GM19397 (cell line): ENCODE data around the gene C10orf95.
A peak's percentile ranks its signal among the peaks of the same experiment; 100 is the strongest.
"Not testable (repeated sequence)": the region's sequence is repeated elsewhere in the genome, so short reads cannot be mapped to it uniquely, and the experiment has no call there.

ENCODE experiments used
- ATAC-seq: cut with Tn5 transposase; IDR thresholded peaks from one replicate; pipeline ENCODE4 v1.9.1; 2021; ENCODE audit warnings: mild to moderate bottlenecking, moderate library complexity; ENCODE audit not compliant: unreplicated experiment

The C10orf95 gene

DNA sequence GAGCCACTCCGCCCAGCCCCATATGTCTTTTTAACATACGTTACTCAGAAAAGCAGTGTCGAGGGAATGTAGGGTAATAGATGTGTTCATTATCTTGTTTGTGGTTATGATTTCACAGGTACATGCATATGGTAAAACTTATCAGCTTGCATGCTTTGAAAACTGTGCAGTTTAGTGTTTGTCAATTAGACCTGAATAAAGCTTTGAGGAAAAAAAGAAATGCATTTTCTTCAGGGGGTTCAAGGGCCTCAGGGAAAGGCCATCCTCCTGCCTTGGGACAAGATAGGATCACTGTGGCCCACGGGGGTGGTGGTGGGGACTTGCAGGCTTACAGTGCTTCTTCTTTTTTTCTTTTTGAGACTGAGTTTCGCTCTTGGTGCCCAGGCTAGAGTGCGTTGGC lies 16.0 kb upstream of the C10orf95 start:
- no peak for ATAC-seq

GRCh38 chr10:102465466-102465865 lies 14.1 kb upstream of the C10orf95 start:
- ATAC-seq: no peak

DNA sequence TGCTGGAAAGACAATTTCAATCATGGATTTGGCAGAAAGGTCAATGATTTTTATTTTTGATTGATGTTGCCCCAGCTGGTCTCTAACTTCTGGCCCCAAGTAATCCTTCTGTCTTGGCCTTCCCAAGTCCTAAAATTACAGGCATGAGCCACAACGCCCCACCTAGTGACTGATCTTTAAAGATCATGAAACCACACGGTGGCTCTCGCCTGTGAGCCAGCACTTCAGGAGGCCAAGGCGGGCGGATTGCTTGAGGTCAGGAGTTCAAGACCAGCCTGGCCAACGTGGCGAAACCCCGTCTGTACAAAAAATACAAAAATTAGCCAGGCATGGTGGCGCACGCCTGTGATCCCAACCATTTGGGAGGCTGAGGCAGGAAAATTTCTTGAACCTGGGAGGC lies 12.6 kb upstream of the C10orf95 start:
- no peak for ATAC-seq

DNA sequence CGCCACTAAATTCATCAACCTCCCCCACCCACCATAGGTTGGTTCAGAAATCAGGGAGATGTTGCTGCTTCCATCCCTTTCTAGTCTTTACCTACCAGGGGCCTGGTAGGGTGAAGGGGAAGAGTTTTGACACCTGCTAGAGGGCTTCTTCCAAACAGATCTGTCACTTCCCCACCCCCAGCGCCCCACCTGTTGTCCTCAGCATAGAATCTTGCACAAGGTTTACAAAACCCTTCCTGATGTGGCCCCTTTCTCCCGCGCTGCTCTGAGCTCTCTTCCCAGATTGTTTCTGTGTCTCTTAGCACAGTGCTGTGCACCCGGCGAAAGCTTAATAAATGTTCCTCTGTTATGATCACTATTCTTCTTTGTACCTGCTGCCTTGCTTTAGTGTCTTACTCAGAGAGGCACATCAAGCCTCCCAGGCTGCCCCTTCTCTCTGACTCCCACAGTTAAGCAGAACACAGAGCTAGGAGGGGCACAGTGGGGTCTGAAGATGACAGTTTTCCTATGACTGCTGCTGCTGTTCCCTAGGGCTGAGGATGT lies 11.2 kb upstream of the C10orf95 start:
- no peak for ATAC-seq

DNA sequence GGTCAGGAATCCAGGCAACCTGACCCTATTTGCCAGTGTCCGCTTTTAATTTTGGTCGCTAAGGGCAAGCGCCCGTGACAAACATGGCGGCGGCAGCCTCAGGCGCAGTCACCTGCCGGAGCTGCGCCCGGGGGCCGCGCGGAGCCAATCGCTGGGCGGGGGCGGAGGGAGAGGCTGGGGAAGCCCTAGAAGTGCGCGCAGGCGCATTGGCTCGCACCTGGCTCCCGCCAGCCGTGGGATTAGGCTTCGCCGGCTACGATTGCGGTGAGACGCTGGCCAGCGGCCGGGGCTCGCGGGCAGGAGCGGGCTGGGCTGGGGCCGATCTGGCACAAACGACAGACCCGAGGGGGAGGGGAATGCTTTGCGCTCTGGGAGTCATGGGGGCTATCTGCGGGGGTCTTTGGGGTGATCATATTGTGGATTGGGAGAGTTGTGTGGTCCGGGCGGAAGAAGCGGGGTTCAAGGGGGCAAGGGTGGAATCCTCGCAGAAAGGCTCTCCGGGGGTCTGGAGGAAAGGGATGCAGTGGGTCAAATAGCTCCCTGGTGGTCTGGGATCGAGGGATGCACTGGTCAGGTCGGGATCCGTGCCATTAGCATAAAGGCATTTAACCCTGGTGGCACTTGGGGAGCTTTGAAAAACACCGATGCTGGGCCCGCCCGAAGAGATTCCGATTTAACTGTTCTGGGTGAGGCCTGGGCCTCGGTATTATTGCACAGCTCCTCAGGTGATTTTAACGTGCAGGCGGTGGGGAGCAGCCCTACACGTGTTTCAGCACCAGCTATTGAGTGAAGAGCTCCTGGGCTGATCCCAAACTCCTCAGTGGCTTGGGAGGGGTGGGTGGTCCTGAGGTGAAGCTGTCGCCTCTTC lies 10.1 kb upstream of the C10orf95 start:
- peak; percentile 90 for ATAC-seq

- ATAC-seq: peak; percentile 26
Observed at GRCh38 chr10:102460836-102461186, 9.5 kb upstream of the C10orf95 start.

GRCh38 chr10:102458656-102459055 lies 7.3 kb upstream of the C10orf95 start:
- no peak for ATAC-seq

GRCh38 chr10:102457591-102458150 lies 6.3 kb upstream of the C10orf95 start:
- ATAC-seq: no peak

GRCh38 chr10:102455893-102456471 lies 4.6 kb upstream of the C10orf95 start:
- ATAC-seq: no peak

- ATAC-seq: not testable (repeated sequence)
Observed at GRCh38 chr10:102454662-102455487, 3.5 kb upstream of the C10orf95 start.

- ATAC-seq: no peak
Observed at GRCh38 chr10:102453502-102453901, 2.2 kb upstream of the C10orf95 start.

DNA sequence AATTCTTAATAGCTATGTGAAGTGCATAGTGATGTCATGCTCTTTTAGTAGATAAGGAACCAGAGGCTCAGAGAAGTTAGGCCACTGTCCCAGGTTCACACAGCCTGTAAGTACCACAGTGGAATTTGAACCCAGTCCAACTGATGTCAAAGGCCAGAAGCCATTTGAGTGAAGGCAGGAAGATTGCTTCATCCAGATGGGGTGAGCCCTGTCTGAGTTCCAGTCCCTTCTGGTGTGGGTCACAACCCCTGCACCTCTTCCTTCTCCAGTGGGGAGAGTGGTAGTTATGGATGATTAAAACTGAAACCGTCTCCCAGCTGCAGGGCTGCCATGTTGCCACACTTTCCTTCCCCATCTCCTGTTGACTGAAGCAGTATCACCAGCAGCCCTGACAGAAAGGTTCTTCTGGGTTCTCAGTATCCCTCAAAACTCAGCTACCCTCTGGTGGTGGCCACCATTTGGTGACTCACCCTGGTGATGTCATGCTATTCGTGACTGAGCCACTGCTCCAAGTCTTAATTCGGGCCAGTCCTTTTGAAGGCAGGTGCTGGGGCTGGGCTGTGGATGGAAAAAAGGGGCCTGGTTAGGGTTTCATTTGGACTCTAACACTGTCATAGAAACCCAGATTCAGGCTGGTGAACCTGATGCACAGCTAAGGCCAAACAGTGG lies 1.5 kb upstream of the C10orf95 start:
- ATAC-seq: no peak

DNA sequence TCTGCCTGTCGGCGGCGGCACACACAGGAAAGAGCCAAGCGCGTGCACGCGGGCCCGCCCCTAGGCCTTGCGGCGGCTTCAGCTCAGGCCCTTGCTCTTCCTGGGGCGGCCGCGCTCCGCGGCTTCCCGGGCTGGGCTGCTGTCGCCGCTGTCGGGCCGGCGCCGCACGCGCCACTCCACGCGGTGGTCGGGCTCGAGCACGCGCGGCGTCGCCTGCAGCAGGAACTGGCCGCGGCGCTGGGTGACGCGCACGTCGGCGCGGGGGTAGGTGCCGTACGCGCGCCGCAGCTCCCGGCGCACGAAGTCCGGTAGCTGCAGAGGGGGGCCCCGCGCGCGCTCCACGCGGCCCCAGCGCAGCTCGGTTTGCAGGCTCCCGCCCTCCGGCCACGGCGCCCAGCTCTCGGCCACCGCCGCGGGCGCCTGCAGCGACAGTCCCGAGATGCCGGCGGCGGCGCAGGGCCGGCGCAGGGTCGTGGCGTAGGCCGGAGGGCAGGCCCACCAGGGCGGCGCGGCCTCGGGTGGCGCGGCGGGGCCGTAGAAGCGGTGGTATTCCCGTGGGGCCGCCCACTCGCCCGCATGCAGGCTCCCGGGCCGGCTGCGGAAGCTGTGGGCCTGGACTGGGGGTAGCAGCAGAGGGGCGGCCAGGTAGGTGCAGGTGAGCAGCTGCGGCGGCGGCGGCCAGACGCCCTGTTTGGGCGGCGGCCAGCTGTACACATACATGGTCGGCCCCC lies 804 bp downstream of the C10orf95 start:
- peak; percentile 81 for ATAC-seq

GRCh38 chr10:102450124-102450373 lies 1.3 kb downstream of the C10orf95 start:
- ATAC-seq: no peak

GRCh38 chr10:102449321-102450123 lies 1.8 kb downstream of the C10orf95 start:
- ATAC-seq: peak; percentile 36

DNA sequence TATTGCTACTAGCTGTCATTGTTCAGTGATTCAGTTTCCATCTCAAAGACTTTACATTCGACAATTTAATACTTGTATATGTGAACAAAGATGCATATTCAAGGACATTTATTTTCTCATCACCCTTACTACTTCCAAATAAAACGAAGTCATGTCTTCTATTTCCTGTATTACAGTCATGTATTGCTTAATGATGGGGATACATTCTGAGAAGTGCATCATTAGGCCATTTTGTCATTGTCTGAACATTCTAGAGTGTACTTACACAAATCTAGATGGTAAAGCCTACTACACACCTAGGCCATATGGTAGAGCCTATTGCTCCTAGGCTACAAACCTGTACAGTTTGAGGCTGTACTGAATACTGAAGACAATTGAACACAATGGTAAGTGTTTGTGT lies 6.5 kb downstream of the C10orf95 start:
- ATAC-seq: no peak

DNA sequence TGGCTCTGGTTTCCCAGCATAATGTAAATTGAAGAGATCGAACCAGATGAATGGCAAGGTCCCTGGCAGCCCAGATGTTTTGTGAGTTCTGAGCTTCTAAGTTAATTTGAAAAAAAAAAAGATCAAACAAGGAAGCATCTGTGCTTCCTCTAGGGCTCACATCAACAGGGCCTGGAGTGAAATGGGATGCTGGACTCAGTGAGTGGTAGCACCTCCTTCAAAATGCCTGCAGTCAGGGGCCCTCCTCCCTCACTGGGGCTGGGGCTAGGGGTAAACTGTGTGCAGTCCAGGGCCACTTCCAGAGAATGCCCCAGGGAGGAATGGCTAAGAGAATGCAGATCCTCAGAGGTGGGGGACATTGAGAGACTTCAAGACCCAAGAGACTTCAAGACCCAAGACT lies 13.0 kb downstream of the C10orf95 start:
- ATAC-seq: no peak

DNA sequence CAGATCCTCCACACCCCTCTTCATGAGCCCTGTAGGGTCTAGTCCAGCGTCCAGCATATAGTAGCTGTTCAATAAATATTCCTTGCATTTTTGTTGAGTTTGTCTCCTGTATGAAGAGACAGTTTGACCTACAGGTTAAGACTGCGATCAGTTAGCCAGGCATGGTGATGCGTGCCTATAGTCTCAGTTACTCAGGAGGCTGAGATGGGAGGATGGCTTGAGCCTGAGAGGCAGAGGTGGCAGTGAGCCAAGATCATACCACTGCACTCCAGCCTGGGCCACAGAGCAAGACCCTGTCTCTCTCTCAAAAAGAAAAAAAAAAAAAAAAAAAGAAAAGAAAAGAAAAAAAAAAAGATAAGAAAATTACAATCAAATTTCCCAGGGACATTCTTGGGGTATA lies 13.8 kb downstream of the C10orf95 start:
- no peak for ATAC-seq

DNA sequence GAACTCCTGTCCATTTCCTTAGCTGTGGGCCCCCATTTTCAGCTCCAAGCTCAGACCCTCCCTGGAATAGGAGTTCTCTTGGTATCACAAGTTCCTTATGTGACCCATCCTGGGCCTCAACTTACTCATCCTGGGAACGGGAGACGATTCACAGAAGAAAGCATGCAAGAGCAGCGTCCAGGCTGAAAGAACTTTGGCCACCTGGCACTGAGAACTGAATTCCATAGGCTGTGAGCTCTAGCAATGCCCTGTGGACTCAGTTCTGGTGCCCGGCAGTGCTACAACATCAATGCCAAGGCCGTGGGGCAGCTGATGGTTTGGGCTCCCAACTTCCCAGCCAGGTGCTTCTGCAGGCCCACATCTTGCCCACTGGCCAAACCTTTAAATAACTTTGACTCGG lies 15.0 kb downstream of the C10orf95 start:
- ATAC-seq: no peak
